HG02642 (cell line): ENCODE data around the gene DNMT3A.
"Not testable (repeated sequence)": the region's sequence is repeated elsewhere in the genome, so short reads cannot be mapped to it uniquely, and the experiment has no call there.

ENCODE experiments used
- ATAC-seq: cut with Tn5 transposase; IDR thresholded peaks from one replicate; pipeline ENCODE4 v1.9.1; 2021; ENCODE audit warnings: mild to moderate bottlenecking; ENCODE audit not compliant: unreplicated experiment, poor library complexity

The DNMT3A gene

DNA sequence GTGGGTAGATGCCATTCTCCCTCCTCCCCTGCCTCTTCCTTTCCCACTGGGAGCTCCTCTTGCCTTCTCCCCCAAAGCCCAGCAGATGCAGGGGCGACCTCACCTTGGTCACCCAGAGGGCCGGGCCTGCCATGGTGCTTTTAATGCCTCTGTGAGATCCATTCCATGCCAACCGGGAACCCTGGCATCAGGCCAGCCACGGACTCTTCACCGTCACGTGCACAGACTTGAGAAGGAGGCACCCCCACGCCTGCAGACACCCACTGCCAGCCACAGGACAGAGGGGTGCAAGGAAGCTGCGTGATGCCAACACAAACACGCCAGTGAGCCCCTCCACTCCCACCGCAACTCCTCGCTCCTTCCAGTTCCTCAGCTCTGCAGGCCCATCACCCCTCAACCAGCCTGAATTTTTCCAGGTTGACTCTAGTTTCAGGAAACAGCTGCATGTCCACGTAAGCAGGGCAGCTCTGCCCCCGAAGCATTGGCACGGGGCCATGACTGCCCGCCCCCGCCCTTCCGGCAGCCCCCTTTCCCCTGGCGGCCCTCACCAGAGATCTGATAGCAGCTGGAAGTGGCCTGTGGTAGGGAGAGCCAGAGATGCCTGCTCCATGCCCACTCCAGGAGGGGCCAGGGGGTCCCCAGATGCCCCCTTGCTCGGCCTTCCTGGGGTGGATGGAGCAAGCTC is 50.8 kb downstream of the DNMT3A start:
- ATAC-seq, result no peak

DNA sequence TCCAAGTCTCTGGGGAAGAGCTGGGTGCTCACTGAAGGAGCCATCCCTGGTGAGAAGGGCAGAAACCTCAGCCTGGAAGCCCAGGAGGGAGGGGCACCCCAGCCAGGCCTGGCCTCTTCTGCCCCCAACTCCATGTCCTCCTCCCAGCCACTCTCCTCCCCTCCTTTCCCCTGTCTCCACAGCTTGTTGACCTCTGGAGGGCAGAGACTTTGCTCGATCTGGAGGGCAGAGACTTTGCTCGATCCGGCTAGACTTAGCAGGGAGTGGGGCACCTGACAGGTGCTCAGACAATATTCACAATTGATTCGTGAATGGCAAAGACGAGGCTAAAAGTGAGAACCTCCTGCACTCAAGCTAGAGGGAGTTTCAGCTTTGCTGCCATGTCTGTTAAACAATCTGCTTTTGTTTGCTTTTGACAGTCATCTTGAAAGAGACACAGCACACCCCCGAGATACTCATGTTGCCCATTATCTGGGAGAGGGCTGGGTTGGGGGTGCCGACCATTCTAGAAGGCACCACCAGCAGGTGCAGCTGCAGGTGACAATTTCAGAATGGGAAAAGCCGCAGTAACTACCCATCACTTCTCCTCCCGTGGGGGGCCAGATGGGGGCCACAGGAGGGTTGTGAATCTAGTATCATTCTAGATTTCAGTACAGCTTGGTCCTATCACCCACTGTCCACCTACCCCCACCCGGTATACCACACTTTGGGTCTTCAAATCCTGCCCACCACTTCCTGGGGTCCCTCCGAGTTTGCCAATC is 54.8 kb downstream of the DNMT3A start:
- no peak for ATAC-seq

DNA sequence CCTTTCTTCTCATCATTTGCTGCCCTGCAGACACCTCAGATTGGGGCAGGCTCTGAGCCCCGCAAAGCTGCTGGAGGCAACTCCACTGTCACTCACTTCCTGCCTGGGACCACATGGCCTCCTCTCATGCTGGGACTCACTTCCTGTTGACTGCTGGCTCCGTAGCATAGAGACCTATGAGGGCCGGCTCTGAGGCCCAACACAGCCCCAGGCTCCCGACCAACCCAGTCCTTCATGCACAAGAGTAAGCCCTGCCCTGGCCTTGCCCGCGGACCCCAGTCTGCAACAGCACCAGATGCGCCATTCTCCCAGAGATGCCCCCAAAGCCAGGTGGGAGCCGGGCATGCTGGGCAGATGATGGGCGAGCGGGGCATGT is 55.7 kb downstream of the DNMT3A start:
- peak; percentile 60 for ATAC-seq

DNA sequence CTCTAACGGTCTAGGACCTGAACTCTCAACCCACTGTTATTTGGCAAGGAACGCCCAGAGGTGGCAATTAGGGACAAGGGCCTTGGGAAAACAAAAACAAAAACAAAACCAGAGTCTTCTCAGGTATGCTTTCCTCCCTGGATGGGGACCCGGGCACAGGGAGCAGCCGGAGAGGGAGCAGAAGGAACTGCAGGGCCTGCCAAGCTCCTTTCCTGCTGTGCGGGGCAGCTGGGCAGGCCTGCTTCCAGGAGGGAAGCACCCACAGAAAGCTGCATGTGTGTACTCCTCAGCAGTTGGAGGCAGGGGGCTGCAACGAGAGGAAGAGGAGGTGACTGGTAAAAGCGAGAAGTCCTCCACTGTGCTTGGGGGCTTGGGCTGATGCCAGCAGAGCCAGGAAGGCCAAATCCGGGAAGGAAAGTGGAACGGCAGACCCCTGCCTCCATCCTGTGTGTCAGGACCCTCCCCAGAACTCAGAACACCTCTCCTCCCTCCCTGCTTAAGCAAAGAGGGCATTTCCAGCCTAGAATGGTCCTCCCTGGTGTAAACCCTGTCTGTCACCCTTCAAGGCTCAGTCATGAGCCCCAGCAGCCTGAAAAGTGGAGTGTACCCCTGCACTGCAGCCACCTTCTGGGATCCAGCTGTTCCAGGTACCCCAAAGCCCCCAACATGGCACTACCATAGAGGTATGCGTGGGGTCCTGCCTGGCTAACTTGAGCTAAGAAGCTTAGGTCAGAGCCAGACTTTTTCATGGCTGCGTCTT is 56.3 kb downstream of the DNMT3A start:
- ATAC-seq, result no peak

DNA sequence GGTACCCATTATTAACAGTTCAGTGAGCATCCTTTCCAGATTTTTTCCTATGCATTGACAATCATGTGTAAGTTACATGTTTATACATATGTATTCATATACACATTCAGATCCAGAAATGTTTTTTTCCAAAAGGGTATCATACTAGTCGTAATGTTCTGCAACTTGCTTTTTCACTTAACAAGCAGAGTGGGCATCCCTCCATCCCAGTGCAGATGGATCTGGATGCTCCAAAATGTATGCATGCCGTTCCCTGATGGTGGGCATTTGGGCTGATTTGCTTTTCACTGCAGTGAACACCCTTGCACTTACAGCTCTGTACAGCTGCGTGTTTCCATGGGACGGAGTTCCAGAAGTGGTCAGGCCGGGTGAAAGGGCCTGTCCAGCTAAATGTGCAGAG is 57.0 kb downstream of the DNMT3A start:
- ATAC-seq, result no peak

DNA sequence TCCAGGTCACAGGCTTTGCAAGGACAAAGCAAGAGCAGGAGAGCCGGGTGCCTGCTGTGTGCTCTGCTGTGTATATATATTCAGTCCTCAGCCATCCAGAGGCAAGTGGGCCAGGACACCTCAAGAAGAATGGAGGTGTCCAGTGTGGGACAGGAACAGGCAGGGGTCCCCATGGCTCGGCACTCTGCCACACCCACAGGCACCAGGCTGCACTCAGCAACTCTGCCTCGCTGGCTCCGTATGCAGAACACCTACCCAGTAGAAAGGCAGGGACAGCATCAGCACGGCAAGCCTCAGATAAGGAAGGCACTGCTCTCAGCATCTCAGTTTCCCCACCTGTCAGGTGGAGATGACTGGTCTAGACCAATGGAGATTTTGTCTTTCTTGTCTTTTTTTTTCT is 57.8 kb downstream of the DNMT3A start:
- ATAC-seq, result no peak

DNA sequence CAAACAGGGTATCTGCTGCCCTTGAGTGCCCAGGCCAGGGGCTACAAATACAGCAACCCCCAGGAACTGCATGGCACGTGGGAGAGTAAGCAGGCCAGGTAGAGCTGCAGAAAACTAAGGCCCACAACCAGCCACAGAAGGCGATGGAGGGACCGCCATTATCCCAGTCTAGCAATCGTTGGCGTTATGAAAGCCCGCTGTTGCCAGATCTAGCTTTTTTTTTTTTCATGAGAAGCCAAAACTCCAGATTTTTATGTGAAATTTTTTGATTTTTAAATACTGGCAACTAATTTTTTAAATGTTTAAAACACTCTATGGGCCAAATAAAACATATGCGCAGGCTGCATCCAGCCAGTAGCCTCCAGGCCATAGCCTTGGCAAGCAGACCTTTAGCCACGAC is 59.8 kb downstream of the DNMT3A start:
- ATAC-seq, result no peak

DNA sequence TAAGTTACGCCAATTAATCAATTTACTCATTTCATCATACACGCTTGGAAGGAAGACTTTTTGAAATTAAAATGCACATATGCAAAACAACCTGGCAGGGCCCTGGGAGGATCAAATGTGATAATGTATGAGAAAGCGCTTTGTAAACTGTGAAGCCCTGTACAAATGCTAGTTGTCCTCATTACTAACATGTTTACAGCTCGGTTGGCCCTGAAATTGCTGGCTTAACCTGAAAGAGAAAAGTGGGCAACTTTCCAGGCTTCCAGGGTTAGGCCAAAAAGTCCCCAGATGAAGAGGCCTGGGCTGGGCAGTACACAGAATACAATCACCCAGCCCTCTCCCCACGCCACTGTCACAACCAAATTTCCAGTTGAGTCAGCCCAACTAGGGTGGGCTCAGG is 60.2 kb downstream of the DNMT3A start:
- no peak for ATAC-seq

DNA sequence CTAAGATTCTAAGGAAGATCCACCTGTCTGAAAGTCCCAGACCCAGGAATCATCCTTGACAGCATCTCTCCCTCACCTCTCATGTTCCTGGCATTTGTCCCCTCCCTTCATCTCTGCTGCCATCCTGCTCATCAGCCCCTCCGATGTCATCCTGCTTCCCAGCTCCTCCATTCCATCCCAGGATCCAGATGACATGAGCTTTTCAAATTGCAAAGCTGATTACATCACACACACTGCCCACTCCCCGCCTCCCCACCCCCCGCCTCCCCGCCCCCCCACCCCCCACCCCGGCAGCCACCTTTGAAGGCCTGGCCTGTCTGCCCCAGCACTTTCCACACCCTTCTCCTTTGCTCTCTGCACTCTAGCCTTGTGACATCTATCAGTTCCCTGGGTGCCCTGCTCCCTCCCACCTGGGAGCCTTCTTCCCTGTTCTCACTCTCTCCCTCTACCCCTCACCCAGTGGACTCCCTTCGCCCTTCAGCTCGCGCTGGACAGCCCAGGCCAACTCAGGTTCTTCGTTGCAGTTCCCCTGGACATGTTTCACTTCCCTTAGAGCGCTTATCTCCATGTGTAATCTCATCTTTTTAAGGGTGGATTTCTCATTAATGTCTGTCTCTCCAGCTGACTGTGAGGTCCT is 61.6 kb downstream of the DNMT3A start:
- ATAC-seq, result no peak

DNA sequence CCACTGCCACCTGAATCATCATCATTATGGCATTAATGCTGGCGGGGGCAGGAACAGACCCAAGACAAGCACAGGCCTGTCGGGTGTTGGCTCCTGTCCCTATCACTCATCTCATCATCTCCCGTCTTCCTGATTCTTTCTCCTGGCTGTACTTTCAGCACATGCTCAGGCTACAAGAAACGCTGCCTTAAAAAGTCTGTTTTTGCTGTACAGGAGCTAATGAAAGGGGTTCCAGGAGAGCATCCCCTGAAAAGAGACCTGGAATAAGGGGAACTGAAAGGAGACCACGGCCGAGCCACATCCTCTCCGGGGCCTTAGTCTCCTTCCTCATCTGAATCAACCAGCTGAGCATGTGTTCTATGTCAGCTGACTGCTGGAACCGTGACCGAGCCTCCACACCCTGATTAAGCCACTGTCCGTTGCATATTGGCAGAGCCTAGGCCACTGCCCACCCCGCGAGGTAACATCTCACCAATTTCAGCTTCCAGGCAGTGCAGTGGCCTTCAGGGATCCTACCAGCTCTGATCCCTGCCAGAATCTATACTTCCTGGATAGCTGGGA is 62.6 kb downstream of the DNMT3A start:
- ATAC-seq, result peak; percentile 67

DNA sequence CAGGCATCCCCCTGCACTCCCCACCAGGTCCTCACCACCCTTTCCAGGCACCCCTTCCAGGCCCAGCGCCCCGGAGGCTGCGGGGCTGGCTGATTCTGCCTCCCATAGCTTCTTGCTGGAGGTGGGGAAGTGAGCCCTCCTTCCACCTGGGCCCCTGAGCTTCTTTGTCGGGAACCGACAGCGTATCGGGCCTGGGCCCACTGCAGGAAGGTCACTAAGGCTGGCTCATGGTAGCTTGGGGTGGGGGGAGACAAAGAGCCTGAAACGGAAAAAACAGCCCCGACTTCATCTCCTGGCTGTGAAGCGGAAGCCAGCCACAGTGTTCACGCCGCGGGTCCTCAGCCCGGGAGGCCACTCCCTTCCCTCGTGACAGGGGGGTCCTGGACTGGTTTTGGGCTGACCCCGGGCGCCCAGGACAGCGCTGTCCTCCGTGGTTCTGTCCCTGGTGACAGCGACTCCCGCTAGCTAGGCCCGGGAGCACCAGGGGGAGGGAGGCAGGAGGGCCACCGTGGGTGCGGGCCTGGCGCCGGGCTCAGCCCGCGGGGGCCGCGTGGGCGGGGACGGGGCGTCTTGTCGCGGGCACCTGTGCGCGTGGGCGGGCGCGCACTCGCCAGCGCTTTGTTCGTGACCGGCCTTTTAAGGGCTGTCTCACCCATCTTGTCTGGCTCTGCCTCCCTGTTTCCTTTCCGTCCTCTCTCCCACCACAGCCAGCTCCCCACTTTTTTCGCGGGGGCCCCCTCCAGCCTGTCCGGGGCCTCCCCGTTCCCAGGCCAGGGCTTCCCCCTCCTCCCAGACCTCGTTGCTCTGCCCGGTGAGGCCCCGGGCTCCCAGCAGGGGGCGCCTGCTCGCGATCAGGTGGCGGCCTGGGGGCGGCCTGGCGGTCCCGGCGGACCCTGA is 64.9 kb downstream of the DNMT3A start:
- ATAC-seq, result peak; percentile 42

DNA sequence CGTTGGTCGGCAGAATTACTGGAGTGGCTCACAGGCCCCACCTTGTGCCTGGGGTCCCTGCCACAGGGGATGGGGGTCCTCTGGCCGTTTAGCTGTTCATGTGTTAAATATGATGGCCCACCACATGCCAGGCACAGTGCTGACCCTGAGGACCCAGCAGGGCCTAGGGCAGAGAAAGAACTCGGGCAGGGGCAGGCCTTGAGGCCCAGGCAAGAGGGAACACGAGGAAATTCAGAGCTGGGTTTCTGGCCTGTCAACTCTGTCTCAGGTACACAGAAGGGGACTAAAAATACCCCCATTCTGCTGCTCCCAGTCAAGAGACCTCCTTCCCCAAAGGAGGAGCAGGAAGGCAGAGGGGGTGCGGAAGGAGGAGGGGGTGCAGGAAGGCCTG is 66.2 kb downstream of the DNMT3A start:
- ATAC-seq, result no peak

DNA sequence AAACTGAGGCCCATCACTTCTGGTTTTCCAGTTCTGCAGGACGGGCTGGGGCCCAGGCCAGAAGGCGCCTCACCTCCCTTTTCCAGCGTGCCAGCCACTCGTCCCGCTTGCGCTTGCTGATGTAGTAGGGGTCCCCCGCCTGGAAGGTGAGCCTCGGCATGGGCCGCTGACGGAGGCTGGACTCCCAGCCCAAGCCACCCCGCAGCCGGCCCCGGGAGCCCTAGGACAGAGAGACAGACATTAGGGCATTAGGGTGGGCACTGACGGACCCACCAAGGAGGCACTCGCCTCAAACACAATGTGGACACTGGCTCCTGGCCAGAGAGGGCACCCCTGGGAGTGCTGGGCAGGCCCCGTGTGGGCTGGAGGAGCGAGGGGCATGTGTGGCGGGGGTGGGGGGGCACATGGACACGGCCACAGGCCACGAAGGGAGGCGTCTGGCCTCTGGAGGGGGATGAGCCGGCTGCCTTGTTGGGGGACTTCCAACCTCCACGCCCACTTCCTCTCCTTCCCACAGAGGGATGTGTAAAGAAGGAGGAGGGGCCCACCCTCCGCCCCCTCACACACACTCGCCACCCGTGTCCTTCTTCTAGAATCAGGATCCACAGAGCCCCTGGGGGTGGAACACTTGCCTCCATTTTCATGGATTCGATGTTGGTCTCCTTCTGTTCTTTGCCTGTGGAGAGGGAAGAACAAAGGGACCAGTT is 66.7 kb downstream of the DNMT3A start:
- ATAC-seq, result no peak

DNA sequence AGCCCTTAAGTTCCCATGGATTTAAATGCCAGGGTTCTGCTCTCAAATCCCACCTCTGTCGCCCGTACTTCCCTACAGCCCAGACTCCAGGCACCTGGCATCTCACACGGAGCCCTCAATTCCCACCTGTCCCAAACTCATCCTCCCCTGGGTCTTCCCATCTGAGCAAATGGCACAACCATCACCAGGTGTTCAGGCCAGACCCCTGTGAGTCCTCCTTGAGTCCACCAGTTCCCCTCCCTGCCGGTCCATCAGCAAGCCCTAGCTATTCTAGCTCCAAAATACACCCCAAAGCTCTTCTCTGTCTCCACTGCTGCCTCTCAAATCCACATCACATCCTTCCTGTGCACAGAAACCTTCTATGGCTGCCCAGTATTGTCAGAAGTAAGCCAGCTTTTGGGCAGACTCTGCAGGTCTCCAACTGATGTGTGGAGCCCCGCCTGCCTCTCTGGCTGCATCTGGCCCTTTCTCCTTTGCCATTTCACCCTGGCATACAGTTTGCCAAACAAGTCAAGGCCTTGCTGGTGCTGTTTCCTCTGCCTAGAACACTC is 67.7 kb downstream of the DNMT3A start:
- ATAC-seq, result no peak

DNA sequence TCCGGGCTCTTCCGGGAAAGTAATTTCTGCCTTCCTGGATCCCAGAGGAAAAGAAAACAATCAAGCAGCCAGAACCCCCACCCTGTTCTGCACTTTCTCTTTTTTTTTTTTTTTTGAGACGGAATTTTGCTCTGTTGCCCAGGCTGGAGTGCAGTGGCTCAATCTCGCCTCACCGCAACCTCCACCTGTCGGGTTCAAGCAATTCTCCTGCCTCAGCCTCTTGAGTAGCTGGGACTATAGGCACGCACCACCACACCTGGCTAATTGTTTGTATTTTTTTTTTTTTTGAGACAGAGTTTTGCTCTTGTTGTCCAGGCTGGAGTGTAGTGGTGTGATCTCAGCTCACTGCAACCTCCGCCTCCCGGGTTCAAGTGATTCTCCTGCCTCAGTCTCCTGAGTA is 69.0 kb downstream of the DNMT3A start:
- ATAC-seq, result not testable (repeated sequence)

DNA sequence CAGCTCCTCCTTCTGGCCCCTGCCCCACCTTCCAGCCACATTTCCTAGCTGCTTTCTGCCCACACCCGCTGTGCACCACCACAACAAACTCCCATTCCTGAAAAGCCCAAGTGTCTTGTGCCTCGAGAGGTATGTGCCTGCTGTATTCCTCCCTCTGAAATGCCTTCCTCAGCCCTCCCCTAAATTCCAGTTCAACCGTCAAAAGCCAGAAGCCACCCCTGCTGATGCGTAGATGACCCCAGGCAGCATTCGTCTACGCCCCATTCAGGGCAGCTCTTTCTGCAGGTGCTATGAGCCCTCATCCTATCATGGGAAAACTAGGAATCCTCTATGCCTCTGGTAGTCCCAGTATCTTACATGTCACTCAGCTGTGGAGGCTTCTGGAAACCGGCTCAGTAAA is 71.7 kb downstream of the DNMT3A start:
- no peak for ATAC-seq

DNA sequence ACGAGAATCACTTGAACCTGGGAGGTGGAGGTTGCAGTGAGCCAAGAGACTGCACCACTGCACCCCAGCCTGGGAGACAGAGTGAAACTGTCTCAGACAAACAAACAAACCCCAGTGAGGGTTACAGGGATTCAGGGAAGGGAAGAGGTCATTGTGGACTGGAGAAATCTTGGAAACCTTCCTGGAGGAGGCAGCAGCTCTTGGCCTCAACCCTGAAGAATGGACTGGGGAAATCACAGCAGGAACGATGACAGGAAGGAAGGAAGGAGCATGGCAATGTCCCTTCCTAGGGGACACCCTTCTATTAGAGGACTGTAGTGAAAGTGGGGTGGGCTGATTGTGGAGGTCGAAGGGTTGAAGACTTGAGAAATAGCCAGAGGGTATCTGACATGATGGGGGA is 72.5 kb downstream of the DNMT3A start:
- no peak for ATAC-seq

DNA sequence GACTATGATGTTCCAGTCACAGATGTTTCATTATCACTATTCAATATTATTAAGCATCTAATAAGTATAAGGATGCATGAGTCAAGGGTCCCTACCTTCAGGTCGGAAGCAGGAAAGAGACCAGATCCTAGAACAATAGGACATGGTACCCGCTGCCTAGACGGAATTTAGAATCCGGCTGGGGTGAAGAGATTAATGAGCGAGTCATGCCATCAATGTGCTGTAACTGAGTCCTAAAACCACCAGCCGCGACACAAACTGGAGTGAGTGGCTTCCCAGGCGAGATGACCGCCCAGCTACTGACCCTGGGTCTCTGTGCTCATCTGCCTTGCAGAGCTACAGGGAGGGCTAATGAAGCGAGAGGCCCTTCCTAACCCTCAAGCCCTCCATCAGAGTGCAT is 73.6 kb downstream of the DNMT3A start:
- ATAC-seq, result no peak

DNA sequence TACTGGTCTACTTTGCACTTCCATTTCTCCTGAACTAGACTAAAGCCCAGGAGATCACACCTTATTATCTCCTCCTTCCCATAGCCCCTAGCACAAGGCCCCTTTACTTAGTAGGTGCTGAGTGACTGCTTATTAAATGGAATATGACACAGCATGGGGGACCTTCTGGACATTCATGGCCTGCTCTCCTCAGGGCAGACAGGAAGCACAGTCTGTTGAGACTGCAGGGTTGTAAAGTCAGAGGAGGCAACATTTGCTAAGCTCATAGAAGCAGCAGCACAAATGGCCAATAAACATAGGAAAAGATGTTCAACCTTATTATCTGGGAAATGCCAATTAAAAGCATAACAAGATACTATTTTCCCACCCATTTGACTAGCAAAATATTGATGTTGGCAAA is 75.3 kb downstream of the DNMT3A start:
- ATAC-seq, result no peak
